22Rv1 (cell line): ENCODE data around the gene NRXN3.
"Not testable (repeated sequence)": the region's sequence is repeated elsewhere in the genome, so short reads cannot be mapped to it uniquely, and the experiment has no call there.

Experiments used
- H3K27ac ChIP-seq: fragments of 450-650 bp; 2 replicates; pipeline ENCODE4 v1.5.1; 2017
- ZFX ChIP-seq: fragments of 450-650 bp; IDR thresholded peaks from 2 replicates; pipeline ENCODE4 v1.6.1; 2017; ENCODE audit warnings: antibody characterized with exemption, borderline replicate concordance
- TF ChIP-seq, protein P1 (sequence below): fragments of 450-650 bp; IDR thresholded peaks from 2 replicates; pipeline ENCODE4 v1.5.1; 2017; ENCODE audit warnings: mild to moderate bottlenecking

NRXN3 gene

DNA sequence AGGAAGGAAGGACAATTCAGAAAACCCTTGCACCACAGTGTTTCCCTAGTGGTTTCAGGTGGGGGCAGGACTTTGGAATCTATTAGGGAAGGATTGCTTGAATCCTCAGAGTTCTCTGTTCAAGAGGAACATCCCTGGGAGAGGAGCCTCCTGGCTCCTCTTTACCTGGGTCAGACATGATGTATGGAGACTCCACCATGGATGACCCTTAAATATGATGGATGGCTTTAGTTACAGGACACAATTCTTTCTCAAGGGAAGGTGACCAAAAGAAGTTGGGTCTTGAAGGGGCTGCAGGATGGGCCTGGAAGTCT is 396.6 kb downstream of the NRXN3 start:
- TF ChIP-seq ZFX: no peak
- TF ChIP-seq, protein P1, sequence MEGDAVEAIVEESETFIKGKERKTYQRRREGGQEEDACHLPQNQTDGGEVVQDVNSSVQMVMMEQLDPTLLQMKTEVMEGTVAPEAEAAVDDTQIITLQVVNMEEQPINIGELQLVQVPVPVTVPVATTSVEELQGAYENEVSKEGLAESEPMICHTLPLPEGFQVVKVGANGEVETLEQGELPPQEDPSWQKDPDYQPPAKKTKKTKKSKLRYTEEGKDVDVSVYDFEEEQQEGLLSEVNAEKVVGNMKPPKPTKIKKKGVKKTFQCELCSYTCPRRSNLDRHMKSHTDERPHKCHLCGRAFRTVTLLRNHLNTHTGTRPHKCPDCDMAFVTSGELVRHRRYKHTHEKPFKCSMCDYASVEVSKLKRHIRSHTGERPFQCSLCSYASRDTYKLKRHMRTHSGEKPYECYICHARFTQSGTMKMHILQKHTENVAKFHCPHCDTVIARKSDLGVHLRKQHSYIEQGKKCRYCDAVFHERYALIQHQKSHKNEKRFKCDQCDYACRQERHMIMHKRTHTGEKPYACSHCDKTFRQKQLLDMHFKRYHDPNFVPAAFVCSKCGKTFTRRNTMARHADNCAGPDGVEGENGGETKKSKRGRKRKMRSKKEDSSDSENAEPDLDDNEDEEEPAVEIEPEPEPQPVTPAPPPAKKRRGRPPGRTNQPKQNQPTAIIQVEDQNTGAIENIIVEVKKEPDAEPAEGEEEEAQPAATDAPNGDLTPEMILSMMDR: peak; percentile 47
- no peak overlapping the region for H3K27ac ChIP-seq

- TF ChIP-seq ZFX: no peak
- TF ChIP-seq, protein P1: no peak
- H3K27ac ChIP-seq: no peak overlapping the region
Measured at GRCh38 chr14:78567343-78567742, 397.2 kb downstream of the NRXN3 start.

GRCh38 chr14:78573736-78574135 is 403.6 kb downstream of the NRXN3 start:
- not testable (repeated sequence) for H3K27ac ChIP-seq

- no peak for TF ChIP-seq ZFX
- TF ChIP-seq, protein P1: no peak
- H3K27ac ChIP-seq: no peak overlapping the region
Measured at GRCh38 chr14:78576437-78577166, 406.4 kb downstream of the NRXN3 start.

- no peak overlapping the region for H3K27ac ChIP-seq
Measured at GRCh38 chr14:78581229-78581628, 411.1 kb downstream of the NRXN3 start.

DNA sequence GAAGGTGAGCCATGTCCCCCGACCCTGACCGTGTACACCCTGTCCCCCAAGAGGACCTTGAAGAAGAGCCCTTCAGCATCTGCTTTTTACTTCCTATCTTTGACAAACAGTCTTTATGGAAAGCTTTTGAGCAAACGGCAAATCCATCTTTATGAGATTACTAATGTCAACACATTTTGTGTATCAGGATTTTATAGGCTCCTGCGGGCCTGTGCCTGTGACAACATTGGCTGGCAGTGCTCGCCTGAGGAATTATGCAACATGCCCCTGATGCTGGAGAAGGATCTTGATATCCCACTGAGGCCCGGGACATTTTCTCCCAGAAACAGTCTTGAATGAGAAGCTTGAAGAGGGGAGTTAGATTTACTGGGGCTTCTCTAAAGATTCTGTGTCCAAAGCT is 416.5 kb downstream of the NRXN3 start:
- peak overlapping the region; percentile 76 for H3K27ac ChIP-seq
- TF ChIP-seq, protein P1: no peak
- TF ChIP-seq ZFX: no peak

More at GRCh38 chr14:78581229-78581628, 411.1 kb downstream of the NRXN3 start:
- no peak for TF ChIP-seq ZFX
- TF ChIP-seq, protein P1: no peak

DNA sequence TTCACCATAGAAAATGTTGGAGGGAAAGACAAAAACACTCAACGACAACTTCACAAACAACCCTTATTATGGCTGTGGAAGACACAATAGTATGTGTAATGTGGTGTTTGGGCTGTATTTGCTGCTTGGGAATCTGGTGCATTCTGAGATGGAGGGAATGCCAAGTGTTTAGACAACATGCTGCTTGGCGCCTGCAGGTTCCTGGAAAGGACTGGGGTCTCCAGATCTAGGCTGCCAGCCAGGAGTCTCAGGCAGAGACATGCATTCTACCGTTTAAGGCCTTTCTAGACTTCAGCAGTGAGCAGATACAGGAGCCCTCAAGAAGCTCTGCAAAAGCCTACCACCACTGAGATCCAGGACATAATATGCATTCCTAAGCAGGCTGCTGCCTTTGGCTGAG is 418.7 kb downstream of the NRXN3 start:
- TF ChIP-seq ZFX: no peak
- TF ChIP-seq, protein P1: no peak
- H3K27ac ChIP-seq: no peak overlapping the region
